NCI-H1930 (cell line): ENCODE results near the gene STRA8.

Experiments
- DNase-seq, 2 experiments: peaks; one replicate each; lab custom pipeline; 2025; lab: John Stamatoyannopoulos, UW

The STRA8 gene

GRCh38 chr7:135269921-135270320, 36.3 kb downstream of the STRA8 start:
- DNase-seq: no peak

GRCh38 chr7:135270577-135271254, 37.1 kb downstream of the STRA8 start:
- DNase-seq: no peak

DNA sequence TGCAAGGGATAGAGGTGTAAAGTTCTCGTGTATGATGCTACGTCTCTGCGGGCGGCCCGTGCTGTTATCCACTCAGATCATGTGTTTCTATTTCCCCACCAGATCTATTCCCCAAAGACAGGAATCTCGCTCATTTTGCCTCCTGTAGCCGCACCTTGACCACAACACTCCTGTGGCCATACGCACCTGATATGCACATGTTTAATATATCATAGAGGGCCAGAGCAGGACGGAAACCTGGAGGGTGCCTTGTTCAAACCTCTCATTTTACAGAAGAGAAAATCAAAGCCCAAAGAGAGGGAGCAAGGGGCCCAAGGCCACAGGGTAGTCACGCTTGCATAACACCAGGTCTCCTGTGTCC, 37.6 kb downstream of the STRA8 start:
- DNase-seq: no peak

DNA sequence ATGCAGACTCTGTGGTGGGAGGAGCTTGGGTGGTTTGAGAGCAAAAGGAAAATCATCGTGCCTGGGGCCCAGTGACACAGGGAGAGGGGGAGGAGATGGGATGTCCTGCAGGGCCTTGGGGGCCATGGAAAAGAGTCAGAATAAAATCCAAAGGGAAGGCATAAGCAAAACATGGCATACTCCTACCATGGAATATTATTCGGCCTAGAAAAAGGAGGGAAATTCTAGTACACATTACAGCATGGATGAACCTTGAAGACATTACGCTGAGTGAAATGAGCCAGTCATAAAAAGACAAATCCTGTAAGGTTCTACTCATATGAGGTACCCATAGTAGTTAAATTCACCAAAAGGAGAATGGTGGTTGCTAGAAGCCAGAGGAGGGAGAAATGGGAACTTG, 38.7 kb downstream of the STRA8 start:
- DNase-seq: no peak

DNA sequence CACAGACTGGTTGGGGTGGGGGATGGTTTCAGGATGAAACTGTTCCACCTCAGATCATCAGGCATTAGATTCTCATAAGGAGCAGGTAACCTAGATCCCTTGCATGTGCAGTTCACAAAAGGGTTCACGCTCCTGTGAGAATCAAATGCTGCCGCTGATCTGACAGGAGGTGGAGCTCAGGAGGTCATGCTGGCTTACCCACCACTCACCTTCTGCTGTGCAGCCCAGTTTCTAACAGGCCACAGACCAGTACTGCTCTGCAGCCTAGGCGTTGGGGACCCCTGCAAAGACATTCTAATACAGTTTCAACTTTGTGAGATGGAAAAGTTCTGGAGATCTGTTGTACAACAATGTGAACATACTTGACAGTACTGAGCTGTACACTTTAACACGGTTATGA, 39.9 kb downstream of the STRA8 start:
- no peak for DNase-seq

DNA sequence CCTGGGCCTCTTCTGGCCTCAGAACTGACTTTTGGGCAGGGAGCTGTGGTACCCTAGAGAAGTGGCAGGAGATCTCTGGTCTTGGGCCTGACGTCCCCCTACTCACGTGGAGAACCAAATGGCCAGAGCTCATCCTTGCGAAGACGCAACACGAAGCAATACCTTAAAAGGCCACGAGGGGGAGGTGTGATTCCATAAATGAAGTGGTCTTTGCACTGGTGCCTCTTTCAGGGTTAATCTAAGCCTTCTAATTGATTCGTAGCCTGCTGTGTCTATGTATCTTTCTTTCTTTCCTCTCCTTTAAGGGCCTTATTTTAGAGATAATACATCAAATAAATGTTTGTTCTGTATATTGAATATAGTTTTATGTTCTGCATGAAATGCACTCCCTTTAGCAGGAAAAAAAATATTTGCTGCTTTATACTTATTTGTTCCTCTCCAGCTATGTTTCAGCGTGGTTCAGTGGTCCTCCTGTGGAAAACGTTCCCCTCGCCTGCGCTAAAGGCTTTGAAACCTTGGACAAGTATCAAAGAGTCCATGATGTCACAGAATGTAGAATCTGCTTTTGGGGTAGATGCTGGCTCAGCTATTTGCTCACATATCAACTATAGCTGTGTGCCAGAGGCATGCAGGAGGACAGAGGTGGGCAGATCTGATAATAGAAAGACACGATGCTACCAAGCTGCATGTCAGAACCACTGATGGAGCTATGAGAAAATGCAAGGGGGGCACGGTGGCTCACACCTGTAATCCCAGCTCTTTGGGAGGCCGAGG, 41.0 kb downstream of the STRA8 start:
- peak; percentile 62 for DNase-seq

DNA sequence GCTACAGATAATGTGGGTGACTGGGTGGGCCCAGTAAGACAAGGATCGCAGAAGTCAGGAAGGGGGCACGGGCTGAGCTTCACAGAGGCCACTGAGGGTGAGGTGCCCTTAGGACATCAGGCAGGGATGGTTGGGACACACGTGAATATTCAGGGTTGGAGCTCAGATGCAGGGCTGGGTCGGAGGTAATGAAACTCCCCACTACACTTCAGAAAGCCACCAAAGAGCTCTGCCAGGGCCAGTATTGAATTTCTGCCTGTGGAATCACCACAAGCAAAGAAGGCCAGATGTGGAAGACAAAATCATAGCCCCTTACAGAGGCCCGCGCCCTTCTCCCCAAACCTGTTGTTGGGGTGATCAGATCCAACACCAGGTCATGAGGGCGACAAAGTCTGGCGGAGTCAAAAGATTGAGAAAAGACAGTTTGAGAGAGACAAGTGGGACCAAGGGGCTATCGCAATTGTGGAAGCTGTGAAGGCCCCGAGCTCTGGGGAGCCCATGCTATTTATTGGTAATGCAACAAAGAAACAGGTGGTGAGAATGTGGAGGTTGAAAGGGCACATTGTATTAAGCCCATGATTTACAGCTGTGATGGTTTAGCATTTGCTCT, 42.4 kb downstream of the STRA8 start:
- no peak for DNase-seq

GRCh38 chr7:135277161-135277560, 43.5 kb downstream of the STRA8 start:
- no peak for DNase-seq

GRCh38 chr7:135281363-135281949, 47.8 kb downstream of the STRA8 start:
- peak; percentile 66 to 78 for DNase-seq

- DNase-seq: no peak
Observed at GRCh38 chr7:135282561-135283254, 49.1 kb downstream of the STRA8 start.

DNA sequence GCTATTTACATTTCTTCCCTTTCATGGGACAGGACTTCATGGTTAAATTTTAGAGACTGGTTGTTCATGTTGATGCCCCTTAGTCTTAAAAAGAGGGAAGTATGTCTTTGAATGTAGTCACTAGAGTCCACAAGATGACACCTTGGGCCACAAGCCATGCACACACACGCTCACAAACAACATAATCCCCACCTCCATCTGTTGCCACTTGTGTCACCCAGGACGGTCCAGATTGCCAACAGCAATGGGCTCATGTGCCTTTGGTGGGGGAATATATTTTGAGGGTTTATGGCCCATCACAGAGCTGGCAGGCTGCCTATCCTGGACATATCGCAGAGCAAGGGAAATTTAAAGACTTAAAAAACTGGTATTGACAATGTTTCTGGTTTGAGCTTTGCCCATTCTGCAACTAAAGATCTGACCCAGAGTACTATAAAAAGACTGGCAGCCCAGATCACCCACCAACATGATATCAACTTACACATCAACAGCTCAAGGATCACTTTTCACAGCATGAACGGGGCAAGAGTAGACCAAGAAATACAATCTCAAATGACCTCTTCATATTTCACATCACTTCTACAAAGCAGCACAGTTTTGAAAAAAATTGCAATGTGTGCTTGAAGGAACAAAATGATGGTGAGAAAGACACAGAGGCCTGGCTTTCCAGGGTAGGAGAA, 50.5 kb downstream of the STRA8 start:
- no peak for DNase-seq

- DNase-seq: no peak
Observed at GRCh38 chr7:135285547-135286233, 52.1 kb downstream of the STRA8 start.

GRCh38 chr7:135286876-135287275, 53.2 kb downstream of the STRA8 start:
- no peak for DNase-seq

DNA sequence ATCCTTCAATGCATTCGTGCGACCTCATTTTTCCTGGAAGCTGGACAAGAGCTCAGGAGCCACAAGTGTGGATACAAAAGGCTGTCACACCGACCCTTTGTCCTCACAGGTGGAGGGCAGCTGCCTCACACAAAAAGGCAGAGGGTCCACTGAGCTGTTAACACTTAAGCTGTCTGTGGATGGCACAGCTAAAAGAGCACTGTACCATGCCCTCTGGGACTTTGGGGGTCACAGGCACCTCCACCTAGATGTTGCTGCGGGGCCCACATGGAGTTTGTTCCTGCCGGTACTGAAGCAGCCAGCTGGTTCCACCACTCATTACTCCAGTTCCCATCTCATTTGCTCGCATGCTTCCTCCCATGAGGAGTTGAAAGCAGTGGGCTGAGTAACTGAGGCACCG, 57.0 kb downstream of the STRA8 start:
- no peak for DNase-seq

GRCh38 chr7:135291809-135292253, 58.2 kb downstream of the STRA8 start:
- no peak for DNase-seq

GRCh38 chr7:135299235-135299634, 65.6 kb downstream of the STRA8 start:
- DNase-seq: no peak

DNA sequence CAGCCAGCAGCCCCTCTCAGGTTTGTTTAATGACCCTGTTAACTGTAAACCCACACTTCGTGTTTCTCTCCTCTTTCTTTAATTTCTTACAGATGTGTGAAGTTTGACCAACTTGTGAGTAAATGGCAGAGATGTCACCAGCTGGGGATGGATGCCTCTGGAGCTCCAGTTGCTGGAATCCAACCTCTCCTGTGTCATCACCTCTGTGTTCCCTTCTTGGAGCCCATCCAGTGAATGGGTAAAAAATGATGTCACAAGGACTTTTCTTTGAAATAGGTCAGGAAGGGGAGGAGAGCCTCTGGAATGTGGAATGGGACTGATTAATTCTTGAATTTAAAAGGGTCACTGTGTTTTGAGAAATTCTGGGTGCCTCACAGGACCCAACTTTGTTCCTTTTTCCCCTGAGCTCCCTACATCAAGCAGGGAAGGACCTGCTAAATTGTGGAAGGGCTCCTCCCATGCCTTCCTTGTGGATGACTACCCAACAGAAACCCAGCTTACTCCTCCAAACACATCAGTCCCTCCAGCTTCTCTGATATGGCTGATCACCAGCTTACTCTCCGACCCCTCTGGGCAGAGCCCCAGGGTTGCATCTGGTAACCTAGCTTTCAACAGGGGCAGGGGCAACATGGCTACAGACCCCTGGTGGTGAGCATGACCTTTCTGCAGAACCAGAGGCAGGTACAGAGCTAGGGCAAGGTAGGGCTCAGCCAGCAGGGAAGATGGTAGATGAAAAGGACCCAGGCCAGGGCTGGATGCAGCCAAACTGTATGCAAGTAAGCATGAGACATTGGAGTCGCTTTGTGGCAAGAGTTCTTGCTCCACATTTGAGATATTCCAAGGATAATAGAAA, 67.5 kb downstream of the STRA8 start:
- DNase-seq: no peak
